HG02938 (cell line): ENCODE data around the gene GADL1.

Source experiments
- ATAC-seq: cut with Tn5 transposase; IDR thresholded peaks from one replicate; pipeline ENCODE4 v1.9.1; 2021; ENCODE audit warnings: mild to moderate bottlenecking, moderate library complexity; ENCODE audit not compliant: unreplicated experiment

The GADL1 gene

DNA sequence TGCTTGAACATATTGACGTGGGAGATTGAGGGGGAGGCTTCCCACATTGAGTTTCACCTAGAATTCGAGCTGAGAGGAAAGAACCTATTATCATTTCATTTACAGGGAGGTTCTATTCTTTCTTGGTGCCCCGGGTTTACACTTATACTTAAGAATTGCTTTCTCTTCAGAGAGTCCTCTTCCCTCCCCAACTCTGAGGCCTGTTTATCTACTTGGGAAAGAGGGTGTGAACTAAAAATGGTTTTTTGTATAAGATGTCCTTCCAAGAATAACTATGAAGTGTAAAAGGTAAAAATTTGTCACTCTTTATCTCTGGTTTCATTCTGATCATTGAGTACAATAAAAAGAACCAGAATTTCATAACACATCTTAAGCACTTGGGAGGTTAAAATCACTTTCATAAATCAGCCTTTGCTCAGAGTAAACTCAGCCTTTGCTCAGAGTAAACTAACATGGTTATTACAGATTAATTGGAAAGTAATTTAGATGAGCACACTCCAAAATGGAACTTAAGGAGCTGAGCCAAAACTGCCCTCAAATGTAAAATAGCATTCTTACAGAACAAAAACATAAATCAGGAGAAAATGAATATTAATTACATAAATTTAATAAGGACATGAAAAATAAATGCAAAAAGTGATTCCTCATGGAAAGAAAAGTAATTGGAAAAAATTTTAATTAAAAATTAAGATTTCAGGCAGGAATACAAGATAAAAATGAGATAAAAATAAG, 75.2 kb downstream of the GADL1 start:
- ATAC-seq, result no peak

- no peak for ATAC-seq
Observed at GRCh38 chr3:30813734-30814133, 80.7 kb downstream of the GADL1 start.

DNA sequence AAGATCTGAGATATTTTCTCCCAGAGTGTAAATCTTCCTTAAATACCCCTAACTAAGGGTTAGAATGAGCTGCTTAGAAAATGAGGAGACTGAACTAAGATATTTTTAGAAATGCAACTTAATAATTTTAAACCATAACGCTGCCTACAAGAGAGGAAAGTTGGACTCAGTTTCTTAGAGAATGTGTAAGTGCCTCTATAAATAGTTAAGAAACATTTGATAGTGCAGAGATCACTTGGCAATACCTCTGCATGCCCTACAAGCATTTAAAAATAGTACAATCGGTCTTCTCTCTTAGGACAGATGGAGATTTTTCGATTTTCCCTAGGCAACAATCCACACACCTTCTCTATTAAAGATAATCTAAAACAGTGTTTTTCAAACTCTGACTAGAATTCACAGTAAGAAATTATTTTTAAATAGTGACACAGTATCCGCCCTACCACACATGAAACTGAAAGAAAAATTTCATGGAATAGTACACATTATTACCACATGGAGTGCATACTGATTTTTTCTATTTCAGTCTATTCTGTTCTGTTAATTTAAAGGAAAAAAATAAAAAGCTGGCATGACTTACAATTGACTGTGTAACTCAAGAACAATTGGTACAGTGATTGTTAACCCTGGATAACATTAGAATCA, 83.2 kb downstream of the GADL1 start:
- no peak for ATAC-seq

DNA sequence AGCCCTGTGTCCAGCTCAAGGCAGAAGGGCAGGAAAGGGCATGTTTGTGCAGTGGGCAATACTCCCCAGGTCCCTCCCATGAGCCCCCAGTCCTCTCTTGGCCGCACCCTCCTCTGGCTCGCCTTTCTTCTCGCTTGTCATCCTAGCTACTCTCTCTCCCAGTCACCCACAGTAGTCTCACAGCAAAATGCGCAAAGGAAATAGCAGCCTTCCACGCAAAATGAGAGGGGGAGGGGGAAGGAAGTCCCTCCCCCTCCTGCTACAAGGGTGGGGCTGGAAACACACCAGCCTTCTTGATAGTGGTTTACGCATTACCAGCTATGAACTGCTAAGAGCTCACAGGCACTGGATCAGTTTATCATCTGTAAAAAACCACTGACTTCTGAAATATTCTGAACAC, 83.8 kb downstream of the GADL1 start:
- ATAC-seq, result no peak

GRCh38 chr3:30805695-30806094, 88.8 kb downstream of the GADL1 start:
- ATAC-seq, result no peak

DNA sequence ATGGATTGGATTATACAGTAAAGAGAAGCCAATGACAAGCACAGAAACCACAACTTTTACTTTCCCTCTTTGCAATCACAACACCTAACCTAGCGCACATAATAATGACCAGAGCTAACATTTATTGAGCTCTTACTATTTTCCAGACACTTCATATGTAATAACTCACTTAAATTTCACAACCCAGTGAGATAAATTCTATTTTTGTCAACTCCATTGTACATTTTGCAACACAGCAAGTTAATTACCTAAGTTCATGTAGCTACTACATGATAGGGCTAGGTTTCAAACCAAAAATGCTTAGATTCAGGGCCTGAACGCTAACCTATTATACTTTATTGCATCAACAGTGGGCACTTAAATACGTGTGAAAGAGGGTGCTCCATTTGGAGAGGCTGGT, 89.5 kb downstream of the GADL1 start:
- no peak for ATAC-seq

- no peak for ATAC-seq
Observed at GRCh38 chr3:30795176-30795575, 99.3 kb downstream of the GADL1 start.

GRCh38 chr3:30793740-30794139, 100.7 kb downstream of the GADL1 start:
- no peak for ATAC-seq

- no peak for ATAC-seq
Observed at GRCh38 chr3:30790150-30790549, 104.3 kb downstream of the GADL1 start.

DNA sequence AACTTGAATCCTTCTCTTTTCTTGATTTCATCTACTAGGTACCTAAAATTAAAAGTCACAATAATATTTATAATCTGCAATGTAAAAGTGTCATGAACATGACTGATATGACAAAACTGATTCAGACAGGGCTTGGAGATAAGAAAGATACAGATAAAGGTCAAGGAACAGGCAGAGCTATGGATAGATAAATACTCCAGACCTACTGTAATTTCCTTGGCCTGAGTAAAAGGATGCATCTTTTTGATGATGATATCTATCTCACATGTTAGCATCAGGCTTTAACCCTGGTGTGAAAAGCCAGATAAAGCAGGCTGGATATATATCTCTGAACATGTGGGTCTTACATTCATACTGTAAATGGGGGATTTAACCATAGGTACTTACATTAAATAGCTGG, 108.1 kb downstream of the GADL1 start:
- ATAC-seq, result no peak

GRCh38 chr3:30779686-30780287, 114.7 kb downstream of the GADL1 start:
- no peak for ATAC-seq

- ATAC-seq, result no peak
Observed at GRCh38 chr3:30778933-30779332, 115.5 kb downstream of the GADL1 start.

DNA sequence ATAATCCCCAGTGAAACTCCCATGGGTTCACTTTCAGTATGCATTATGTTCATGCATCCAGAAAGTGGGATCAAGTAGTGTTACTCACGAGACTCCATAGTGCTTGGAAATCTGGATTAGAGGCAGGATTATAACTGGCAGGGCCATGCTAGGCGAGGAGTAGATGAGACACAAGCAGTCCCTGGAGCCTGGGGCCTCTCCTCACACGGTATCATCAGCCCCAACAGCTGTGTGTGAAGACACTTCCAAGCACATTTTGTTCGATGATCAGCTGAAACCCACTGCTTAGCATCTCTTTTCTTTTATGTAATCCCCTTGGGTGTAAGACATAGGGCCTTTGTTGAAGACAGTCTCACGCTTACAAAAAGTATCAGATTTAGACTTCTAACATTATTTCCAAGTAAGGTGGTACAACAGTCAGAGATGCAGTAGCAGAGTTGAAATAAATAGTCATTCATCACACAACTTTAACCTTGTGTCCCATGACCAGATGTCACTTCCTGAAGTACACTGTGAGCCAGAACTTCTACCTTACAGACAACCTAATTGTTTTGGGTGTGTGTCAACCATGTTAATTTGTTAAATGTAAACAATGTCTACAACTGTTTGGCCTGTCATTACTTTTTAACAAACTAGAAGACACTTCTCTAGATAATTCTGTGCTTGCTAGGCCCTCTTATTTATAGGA, 116.9 kb downstream of the GADL1 start:
- ATAC-seq, result no peak

DNA sequence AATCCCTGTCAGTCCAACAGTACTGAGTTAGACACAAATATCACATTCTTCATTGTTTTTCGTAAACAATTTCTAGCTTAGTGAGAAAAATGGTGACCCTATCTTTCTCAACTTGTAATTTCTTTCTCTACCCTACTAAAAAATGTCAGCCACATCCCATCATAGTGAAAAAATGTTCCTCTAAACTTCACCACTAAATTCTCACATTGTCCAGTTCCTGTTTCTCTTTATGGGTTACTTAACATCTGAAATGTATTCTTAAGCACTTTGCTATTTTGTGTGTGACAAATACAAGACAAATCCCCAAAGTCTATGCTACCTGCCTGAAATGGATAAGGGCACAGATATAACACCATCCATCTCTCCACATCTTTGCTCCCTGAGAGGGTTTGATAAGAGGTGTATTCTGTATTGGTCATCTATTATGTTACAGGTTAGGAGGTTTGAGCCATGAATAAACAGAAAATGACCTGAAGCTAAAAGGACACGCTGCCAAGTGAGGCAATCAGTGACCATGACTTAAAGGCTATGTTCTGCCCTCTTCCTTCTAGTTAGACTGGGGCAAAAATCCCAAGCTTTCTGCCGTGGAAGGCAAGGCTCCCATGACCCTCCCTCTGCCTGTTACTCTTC, 118.2 kb downstream of the GADL1 start:
- no peak for ATAC-seq

DNA sequence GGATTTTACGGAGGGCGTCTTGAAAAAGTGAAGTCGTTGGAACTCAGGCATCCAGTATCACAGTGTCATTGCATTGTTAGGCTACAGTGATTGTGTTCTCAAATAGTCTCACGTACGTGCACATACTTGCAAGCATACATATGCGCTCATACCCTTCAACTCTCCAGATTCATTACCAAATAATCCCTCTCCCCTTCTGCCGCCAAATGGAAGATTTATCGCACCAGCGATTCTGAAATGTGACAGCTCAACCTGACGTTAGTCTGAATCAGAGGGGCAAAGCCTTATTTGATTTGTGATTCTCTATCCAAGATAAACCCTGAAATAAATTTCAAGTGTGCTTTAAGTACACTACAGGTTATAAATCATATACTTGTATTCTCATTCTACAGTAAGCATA, 119.4 kb downstream of the GADL1 start:
- ATAC-seq, result no peak

- ATAC-seq, result no peak
Observed at GRCh38 chr3:30774062-30774461, 120.4 kb downstream of the GADL1 start.

GRCh38 chr3:30770387-30770786, 124.1 kb downstream of the GADL1 start:
- ATAC-seq, result no peak

DNA sequence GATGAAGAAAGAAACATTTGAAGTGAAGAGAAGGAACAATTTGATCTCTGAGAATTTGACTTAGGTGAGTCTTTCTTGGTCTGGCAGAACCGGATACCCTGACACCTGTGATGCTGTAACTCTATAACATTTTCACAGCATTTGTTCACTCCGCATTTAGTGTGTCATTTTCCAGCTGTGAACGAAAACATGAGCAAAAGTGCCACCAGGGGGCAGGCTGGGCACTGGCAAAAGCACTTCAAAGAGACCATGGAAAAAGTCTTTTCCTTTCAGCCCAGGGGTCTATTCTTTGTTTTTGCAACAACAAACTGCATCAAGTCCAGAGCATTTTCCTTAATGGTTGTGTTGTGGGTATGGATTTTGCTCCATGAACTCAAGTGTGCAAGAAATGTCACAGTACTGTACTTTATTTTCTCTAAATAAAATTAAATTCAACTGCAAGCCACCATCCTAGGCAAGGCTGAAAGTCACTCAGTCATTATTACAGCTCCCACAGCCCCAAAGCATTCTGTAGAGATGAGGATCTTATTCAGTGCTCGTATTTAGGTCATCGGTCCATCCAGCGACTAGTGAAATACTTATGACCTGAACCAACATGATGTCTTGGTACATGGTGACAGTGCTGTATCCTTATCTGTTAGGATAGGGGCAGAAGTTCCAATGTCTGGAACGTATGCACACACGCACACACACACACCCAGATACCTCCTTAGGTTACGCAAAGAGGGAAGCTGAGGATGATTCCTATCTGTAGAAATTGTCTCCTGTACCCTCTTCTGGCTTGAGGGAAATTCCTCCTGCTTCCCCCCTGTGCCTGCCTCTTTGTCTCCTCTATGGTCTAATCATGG, 125.5 kb downstream of the GADL1 start:
- ATAC-seq, result no peak

DNA sequence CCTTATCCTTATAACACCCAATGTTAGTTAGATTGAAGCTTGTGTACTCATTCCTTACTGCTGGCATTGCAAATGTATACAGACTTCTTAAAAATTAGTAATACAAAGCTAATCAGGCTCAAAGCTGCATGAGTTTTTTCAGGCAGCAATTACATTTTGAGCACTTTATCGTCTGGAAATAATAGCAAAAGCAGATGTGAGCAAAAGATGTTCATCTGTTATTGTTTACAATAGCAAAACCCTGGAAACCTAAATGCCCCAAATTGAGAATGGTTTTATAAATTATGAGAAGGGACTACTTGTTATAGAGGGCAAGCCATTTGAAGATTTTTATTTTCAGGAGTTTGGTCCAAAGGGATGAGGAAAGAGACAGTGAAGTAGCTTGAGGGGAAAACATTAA, 126.4 kb downstream of the GADL1 start:
- no peak for ATAC-seq

DNA sequence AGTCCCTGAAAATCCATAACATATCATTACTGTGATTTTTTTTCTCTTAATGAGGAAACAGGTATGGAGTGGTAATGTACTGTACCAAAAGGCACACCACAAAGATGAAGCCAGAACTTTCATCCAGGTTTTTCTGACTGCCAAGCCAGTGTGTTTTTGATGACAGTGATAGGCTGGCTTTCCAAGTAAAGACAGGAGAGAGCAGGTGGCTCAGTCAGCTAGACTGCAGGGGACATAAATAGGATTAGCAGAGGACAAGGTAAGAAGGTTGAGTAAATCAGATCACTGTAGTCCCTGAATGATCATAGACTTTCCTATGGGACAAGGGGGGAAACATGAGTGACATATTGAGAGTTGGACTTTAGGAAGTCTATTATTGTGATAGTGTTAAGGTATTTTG, 127.9 kb downstream of the GADL1 start:
- no peak for ATAC-seq
